Omental fat pad (tissue), 4 donors: ENCODE data around the gene TMEM150A. TPM values are rescaled to one million over a fixed set of nuclear protein-coding genes. Genes with fewer than 3 reads are reported as not detected.

Experiments used
- ATAC-seq: fragments of 150-250 bp; one replicate; pipeline ENCODE4 v1.9.1; 2016; ENCODE audit warnings: mild to moderate bottlenecking, moderate library complexity; ENCODE audit not compliant: low FRiP score
- DNase-seq: peaks from one replicate; pipeline ENCODE4 v3.0.0-alpha.2; 2019; ENCODE audit warnings: low spot score
- total RNA-seq, 4 donors: library from RNA; depleted of rRNA; stranded (reverse); fragments of >200 nt; gene quantifications; one replicate each; pipeline ENCODE4 v1.1.0, GENCODE V29; 2016
- TF ChIP-seq, protein P1 (sequence below), 3 donors: fragments of 450-650 bp; IDR thresholded peaks; one replicate each; pipeline ENCODE4 v1.5.1; 2016 to 2017; ENCODE audit warnings: antibody characterized with exemption in 3 of 3, mild to moderate bottlenecking in 3 of 3, moderate library complexity in 2 of 3

TMEM150A gene
- total RNA-seq, 4 donors from 2014 or later = 20.1 to 38.7 (median 25.5) TPM

DNA sequence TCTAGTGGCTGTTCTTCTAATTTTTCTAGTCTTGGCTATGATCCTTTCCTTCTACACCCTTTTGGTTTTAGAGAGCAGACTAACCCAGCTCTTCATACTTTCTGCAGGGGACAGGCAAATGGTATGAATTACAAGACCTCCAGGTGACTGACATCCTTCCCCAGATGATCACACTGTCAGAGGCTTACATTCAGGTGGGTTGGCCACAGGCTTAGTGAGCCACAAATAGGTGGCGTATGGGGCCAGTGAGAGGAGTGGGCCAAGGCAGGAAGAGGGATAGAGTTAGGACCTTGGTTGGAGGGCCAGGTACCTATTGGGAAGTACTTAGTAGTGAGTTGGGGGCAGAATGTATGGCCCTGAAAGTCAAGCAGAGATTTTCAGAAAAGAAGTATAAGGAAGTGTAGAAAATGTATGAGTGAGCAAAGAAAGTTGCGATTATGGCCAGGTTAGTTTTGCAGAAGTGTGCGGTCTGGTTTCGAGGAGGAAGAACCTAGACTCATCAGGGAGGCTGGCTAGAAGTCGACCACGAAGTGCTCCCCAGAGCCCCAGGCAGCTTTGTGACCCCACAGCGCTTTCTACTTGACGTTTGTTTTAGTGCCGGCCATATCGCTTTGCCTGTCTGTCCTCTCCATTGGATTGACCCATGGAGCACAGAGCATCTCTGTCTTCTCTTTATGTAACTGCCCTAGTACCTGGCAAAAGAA is 45.5 kb upstream of the TMEM150A start:
- DNase-seq = no peak
- TF ChIP-seq, protein P1, sequence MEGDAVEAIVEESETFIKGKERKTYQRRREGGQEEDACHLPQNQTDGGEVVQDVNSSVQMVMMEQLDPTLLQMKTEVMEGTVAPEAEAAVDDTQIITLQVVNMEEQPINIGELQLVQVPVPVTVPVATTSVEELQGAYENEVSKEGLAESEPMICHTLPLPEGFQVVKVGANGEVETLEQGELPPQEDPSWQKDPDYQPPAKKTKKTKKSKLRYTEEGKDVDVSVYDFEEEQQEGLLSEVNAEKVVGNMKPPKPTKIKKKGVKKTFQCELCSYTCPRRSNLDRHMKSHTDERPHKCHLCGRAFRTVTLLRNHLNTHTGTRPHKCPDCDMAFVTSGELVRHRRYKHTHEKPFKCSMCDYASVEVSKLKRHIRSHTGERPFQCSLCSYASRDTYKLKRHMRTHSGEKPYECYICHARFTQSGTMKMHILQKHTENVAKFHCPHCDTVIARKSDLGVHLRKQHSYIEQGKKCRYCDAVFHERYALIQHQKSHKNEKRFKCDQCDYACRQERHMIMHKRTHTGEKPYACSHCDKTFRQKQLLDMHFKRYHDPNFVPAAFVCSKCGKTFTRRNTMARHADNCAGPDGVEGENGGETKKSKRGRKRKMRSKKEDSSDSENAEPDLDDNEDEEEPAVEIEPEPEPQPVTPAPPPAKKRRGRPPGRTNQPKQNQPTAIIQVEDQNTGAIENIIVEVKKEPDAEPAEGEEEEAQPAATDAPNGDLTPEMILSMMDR (IDR thresholded peaks at IDR 0.05) = no peak
- ATAC-seq = no peak

DNA sequence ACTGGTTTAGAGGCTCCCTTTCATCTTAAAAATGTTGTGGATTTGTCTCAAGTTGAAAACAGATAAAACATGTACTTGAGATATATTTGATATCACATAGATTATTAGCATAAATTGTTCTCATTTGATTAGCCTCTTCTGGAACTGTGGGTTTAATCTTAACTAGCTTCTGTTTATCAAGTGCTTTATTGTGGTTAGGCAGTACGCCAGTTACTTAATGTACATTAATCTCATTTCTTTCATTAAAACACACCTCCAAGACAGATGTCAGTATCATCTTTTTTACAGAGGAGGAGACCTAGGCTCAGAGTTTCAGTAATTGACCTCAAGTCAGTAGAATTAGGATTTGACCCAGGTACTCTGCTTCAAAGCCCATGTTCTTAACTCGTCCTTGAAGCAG is 43.7 kb upstream of the TMEM150A start:
- ATAC-seq (no peak), DNase-seq (no peak)
- TF ChIP-seq, protein P1 (IDR thresholded peaks at IDR 0.05) = no peak

DNA sequence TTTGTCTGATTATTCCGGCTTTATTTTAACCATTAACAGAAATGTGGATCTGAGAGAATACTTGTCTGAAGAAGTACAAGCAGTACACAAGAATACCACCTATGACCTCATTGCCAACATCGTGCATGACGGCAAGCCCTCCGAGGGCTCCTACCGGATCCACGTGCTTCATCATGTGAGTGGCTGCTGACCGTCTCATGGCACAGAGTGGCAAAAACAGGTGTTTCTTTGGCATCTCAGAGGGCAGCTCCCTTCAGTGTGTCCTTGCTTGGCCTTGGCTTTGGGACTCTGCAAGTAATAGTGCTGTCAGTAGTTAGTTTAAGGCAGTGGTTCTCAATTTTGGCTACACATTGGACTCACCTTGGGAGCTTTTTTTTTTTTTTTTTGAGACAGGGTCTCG is 42.4 kb upstream of the TMEM150A start:
- DNase-seq (no peak), ATAC-seq (no peak)
- TF ChIP-seq, protein P1 (IDR thresholded peaks at IDR 0.05) = no peak

DNA sequence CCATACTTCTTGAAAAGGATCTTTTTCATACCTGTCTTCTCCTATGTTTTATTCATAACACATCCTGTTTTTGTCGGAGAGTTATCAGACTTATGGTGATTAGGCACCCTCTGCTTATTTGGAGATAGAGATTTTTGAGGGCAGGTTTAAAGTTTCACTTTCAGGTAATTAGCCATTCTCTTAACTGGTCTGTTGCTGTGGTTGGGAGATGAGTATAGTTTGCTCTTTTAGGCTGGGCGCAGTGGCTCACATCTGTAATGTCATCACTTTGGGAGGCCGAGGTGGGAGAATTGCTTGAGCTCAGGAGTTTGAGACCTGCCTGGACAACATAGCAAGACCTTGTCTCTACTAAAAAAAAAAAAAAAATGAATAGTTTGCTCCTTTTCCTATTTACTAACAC is 40.2 kb upstream of the TMEM150A start:
- DNase-seq (no peak), ATAC-seq (no peak)
- TF ChIP-seq, protein P1 (IDR thresholded peaks at IDR 0.05) = no peak

DNA sequence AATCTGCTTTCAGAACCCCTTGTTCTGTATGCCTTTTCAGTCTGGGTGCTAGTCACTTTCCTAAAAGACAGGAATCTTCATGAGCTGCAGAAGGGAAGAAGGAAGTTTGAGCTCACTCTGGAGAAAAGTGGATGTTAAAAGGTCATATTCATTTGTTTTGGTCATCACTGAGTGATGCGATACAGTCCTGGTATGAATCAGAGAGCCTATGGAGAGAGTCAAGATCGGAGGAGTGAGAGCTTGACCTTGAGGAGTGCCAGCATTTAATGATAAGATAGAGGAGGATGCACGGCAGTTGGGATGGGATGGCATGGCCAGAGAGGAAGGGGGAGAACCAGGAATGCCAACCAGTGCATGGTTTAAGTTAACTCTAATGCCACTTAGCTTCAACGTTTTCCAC is 33.1 kb upstream of the TMEM150A start:
- TF ChIP-seq, protein P1 (IDR thresholded peaks at IDR 0.05) = no peak
- ATAC-seq (peak; percentile 69), DNase-seq (no peak)

DNA sequence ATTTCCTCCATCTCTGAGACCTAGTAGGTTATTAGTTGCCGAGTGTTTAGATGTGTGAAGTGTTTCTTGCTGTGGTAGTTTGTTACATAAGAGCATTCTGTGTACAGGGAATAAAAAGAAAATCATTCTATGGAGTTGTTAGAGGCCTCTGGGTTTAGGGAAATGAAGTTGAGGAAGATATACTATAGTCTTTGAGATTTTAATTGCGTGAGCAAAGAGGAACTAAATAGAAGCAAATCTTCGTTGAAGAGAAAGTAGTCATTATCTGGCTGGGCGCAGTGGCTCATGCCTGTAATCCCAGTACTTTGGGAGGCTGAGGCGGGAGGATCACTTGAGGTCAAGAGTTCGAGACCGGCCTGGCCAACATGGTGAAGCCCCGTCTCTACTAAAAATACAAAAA is 32.5 kb upstream of the TMEM150A start:
- no peak for DNase-seq
- ATAC-seq = no peak
- TF ChIP-seq, protein P1 (IDR thresholded peaks at IDR 0.05) = no peak

DNA sequence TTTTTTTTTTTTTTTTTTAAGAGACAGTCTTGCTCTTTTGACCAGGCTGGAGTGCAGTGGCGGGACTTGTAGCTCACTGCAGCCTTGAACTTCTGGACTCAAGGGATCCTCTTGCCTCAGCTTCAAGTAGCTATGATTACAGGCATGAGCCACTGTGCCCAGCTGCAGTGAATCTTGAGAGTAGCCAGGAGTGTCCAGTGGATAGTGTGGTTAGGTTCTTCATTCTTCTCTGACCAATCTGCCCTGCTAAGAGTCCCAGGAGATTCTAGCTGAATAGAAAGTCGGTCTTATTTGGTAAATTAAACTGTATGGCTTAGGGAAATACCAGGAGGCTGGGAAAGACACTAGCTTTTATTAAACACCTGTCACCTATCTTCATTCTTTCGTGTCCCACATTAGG is 28.8 kb upstream of the TMEM150A start:
- TF ChIP-seq, protein P1 (IDR thresholded peaks at IDR 0.05) = no peak
- no peak for ATAC-seq
- no peak for DNase-seq
